Small intestine (tissue), 7 donors: ENCODE data around the gene HS3ST1. TPM values are rescaled to one million over a fixed set of nuclear protein-coding genes. Genes with fewer than 3 reads are reported as not detected.

Source experiments
- DNase-seq, 2 donors: peaks; one replicate each; pipeline versions ENCODE4 v3.0.0 to v3.0.0-alpha.2; 2013
- FAIRE-seq: peaks from 2 replicates; lab custom pipeline; 2012; peaks lifted over from hg19 to GRCh38; lab: Jason Lieb, UNC
- H3K27ac ChIP-seq, 3 donors: one replicate each; pipeline ENCODE4 v1.5.1; 2013; ENCODE audit warnings: low read length in 2 of 3, mild to moderate bottlenecking in 2 of 3, control low read depth in 1 of 3, inconsistent platforms in 1 of 3, low read depth in 1 of 3, moderate library complexity in 1 of 3
- H3K27me3 ChIP-seq, 3 donors: one replicate each; pipeline ENCODE4 v1.6.1; 2013; ENCODE audit warnings: low read length in 3 of 3, inconsistent platforms in 1 of 3; ENCODE audit not compliant: control insufficient read depth in 3 of 3, insufficient read depth in 3 of 3
- H3K36me3 ChIP-seq, 3 donors: one replicate each; pipeline ENCODE4 v1.6.1; 2013; ENCODE audit warnings: low read length in 3 of 3, inconsistent platforms in 1 of 3, low read depth in 1 of 3, mild to moderate bottlenecking in 1 of 3, moderate library complexity in 1 of 3; ENCODE audit not compliant: control insufficient read depth in 3 of 3, insufficient read depth in 2 of 3
- H3K4me1 ChIP-seq, 3 donors: one replicate each; pipeline ENCODE4 v1.6.1; 2013; ENCODE audit warnings: low read length in 2 of 3, inconsistent platforms in 1 of 3, low read depth in 1 of 3, mild to moderate bottlenecking in 1 of 3, moderate library complexity in 1 of 3; ENCODE audit not compliant: control insufficient read depth in 3 of 3, insufficient read depth in 2 of 3
- H3K4me3 ChIP-seq, 3 donors: one replicate each; pipeline ENCODE4 v1.5.1; 2013; ENCODE audit warnings: low read length in 3 of 3, control low read depth in 1 of 3, inconsistent platforms in 1 of 3, low read depth in 1 of 3, mild to moderate bottlenecking in 1 of 3, moderate library complexity in 1 of 3
- H3K9me3 ChIP-seq, 2 donors: one replicate each; pipeline ENCODE4 v1.6.1; 2013; ENCODE audit warnings: low read depth in 1 of 2, low read length in 1 of 2; ENCODE audit not compliant: control insufficient read depth in 2 of 2, insufficient read depth in 1 of 2
- WGBS, 3 donors: extraction: QIAGEN DNeasy Blood & Tissue Kit; methylation state at CpG; one replicate each; pipeline ENCODE4 v1.1.7; 2013; 5-methylcytosine and 5-hydroxymethylcytosine counted together
- polyA plus RNA-seq, 4 donors: library from polyadenylated mRNA; stranded (reverse) in 3 of 4; unstranded in 1 of 4; fragments of 200-250 nt in 3 of 4; fragments of 120-200 nt in 1 of 4; gene quantifications; one replicate each; pipeline versions ENCODE4 v1.2.1 to v1.2.3, GENCODE V29; 2013
- donor health status: healthy with polysubstance abuse.
- donor health status: control.
- donor health status: control.
- donor health status: Bipolar disorder and iron deficiency.
- donor health status: healthy.

HS3ST1 gene
- polyA plus RNA-seq, 4 donors: 1.1 to 5.1 (median 1.1) TPM

DNA sequence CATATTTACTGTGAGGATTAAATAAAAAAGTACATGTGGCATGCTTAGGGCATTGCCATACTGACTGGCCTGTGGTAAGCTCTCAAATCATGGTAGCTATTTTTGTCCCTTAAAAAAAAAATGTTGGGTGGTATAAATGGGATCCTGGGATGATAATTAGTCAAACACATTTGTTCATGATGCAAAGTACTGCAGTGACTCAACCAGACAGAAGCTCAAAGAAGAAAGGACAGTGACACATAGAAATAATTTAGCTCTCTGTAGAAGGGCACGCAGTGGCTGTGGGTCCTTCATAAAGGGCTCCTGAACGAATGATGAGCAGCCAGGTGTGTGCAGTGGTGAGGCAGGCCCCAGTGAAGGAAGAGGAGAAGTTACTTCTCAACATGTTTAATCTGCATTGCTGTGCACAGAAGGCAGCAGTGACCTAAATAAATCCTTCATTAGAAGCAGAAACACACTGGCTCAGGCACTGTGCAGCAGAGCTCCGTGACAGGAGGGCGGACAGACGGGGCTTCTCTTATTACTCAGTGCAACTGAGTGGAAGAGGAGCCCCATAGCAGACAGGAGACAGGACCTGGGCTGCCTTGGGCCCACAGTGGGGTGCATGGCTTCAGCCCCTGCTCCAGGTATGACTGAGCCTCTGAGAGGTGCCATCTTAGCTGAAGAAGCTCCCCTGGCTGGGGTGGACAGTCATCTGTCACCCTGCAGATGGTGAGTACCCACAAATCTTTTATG is 20.3 kb downstream of the HS3ST1 start:
- no peak for FAIRE-seq
- peaks cover 0 to 4% (median 0%) of the 10 kb centered on the region in 3 donors for H3K36me3 ChIP-seq
- no peaks in the 10 kb centered on the region for H3K9me3 ChIP-seq
- H3K27ac ChIP-seq: no peak overlapping the region
- no peaks in the 10 kb centered on the region for H3K4me1 ChIP-seq
- H3K4me3 ChIP-seq: no peak overlapping the region
- no peak for DNase-seq
- 79 to 92% (median 87%) methylated on average over 5 of the region's 5 CpGs for WGBS, 3 donors
- H3K27me3 ChIP-seq: no peaks in the 10 kb centered on the region

- 85 to 86% (median 86%) methylated on average over 3 of the region's 3 CpGs for WGBS, 3 donors
- no peak overlapping the region for H3K27ac ChIP-seq
- no peak for FAIRE-seq
- no peaks in the 10 kb centered on the region for H3K9me3 ChIP-seq
- no peak overlapping the region for H3K4me3 ChIP-seq
- H3K4me1 ChIP-seq: no peaks in the 10 kb centered on the region
- DNase-seq: no peak
- H3K27me3 ChIP-seq: no peaks in the 10 kb centered on the region
- peaks cover 0 to 4% (median 0%) of the 10 kb centered on the region in 3 donors for H3K36me3 ChIP-seq
These were observed 21.1 kb downstream of the HS3ST1 start for GRCh38 chr4:11407551-11407950.

GRCh38 chr4:11404431-11404830 is 24.3 kb downstream of the HS3ST1 start:
- no peaks in the 10 kb centered on the region for H3K4me1 ChIP-seq
- no peak for FAIRE-seq
- no peaks in the 10 kb centered on the region for H3K9me3 ChIP-seq
- H3K27me3 ChIP-seq: no peaks in the 10 kb centered on the region
- H3K27ac ChIP-seq: no peak overlapping the region
- peaks cover 0 to 8% (median 0%) of the 10 kb centered on the region in 3 donors for H3K36me3 ChIP-seq
- DNase-seq: no peak
- WGBS, 3 donors: 65 to 80% (median 72%) methylated on average over 2 of the region's 2 CpGs
- no peak overlapping the region for H3K4me3 ChIP-seq

DNA sequence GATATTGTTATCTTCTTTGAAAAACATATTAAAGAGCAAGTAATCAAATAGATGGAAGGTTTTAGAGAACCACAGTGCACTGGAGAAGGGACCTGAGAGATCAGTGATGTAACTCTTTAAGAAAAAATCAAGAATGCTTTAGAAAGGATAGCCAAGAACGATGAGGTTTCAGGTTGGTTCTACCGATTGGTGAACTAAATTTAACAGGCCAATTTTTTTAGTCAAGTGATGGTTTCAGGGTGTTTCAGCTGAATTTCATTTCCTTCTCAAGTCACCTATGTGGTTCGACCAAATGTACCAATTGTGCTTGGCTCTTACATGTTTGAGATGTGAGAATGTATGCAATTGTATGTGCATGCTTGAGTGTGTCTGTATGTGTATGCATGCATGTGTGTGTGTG is 26.5 kb downstream of the HS3ST1 start:
- Histone ChIP-seq H3K27ac (no peak overlapping the region), H3K36me3 (peaks cover 0 to 10% (median 0%) of the 10 kb centered on the region in 3 donors), H3K27me3 (no peaks in the 10 kb centered on the region), H3K9me3 (no peaks in the 10 kb centered on the region), H3K4me3 (no peak overlapping the region), H3K4me1 (no peaks in the 10 kb centered on the region)
- FAIRE-seq (no peak), DNase-seq (no peak)
- 86 to 95% (median 86%) methylated on average over 3 of the region's 3 CpGs for WGBS, 3 donors

GRCh38 chr4:11399461-11399971 is 29.2 kb downstream of the HS3ST1 start:
- 97 to 99% (median 97%) methylated on average over 42 of the region's 42 CpGs for WGBS, 3 donors
- no peaks in the 10 kb centered on the region for H3K9me3 ChIP-seq
- no peaks in the 10 kb centered on the region for H3K4me1 ChIP-seq
- no peaks in the 10 kb centered on the region for H3K27me3 ChIP-seq
- H3K27ac ChIP-seq: no peak overlapping the region
- H3K4me3 ChIP-seq: no peak overlapping the region
- DNase-seq: no peak
- FAIRE-seq: no peak
- peaks cover 0 to 10% (median 0%) of the 10 kb centered on the region in 3 donors for H3K36me3 ChIP-seq

GRCh38 chr4:11397819-11398610 is 30.7 kb downstream of the HS3ST1 start:
- no peak overlapping the region for H3K27ac ChIP-seq
- no peaks in the 10 kb centered on the region for H3K27me3 ChIP-seq
- peaks cover 0 to 10% (median 0%) of the 10 kb centered on the region in 3 donors for H3K36me3 ChIP-seq
- H3K4me1 ChIP-seq: no peaks in the 10 kb centered on the region
- WGBS, 3 donors: 64 to 90% (median 82%) methylated on average over 5 of the region's 5 CpGs
- H3K4me3 ChIP-seq: no peak overlapping the region
- FAIRE-seq: no peak
- peak in 1 of 2 donors; percentile 9 for DNase-seq
- no peaks in the 10 kb centered on the region for H3K9me3 ChIP-seq

DNA sequence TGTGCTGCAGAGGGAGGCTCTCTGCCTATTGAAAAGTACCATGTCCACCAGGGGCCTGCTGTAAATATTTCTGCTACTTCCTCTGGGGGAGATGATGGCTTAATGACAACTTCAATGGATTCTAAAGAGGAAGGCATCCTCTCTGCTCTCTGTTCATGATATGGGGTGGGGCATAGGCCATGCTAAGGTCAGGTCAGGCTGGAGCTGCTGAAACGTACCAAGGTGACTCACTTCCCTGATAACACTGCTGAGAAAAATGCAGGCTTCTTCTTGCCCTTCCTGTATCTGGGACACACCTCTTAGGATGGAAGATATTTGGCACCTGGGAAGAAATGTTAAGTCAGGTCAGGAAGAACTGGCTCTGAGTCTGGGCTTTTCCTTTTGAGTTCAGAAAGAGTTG is 31.5 kb downstream of the HS3ST1 start:
- peak in 1 of 2 donors; percentile 84 for DNase-seq
- Histone ChIP-seq H3K4me3 (no peak overlapping the region), H3K27me3 (no peaks in the 10 kb centered on the region), H3K9me3 (no peaks in the 10 kb centered on the region), H3K4me1 (no peaks in the 10 kb centered on the region), H3K36me3 (peaks cover 0 to 10% (median 0%) of the 10 kb centered on the region in 3 donors), H3K27ac (no peak overlapping the region)
- WGBS, 3 donors: 12 to 26% (median 22%) methylated on average over 1 of the region's 1 CpG
- no peak for FAIRE-seq

DNA sequence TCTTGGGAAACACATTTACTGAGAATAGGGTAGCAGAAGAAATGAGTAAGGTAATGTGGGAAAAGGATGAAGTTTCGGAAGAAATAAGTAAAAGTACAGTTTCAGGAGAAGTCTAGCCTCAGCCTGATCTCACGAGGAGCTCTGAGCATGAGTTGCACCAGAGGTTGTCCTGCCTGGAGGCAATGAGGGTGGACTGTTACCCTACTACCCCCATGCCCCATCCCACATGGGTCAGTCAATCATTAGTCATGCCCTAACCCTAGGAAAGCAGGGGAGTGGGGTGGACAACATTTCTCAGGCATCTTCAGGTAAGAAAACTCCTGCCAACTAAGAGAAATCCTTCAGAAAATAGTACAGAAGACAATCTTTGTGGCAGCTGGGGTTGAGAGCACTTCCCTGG is 35.1 kb downstream of the HS3ST1 start:
- FAIRE-seq (no peak), DNase-seq (no peak)
- H3K36me3 ChIP-seq: no peaks in the 10 kb centered on the region
- no peaks in the 10 kb centered on the region for H3K9me3 ChIP-seq
- no peak overlapping the region for H3K27ac ChIP-seq
- H3K4me3 ChIP-seq: no peak overlapping the region
- H3K27me3 ChIP-seq: no peaks in the 10 kb centered on the region
- 78 to 92% (median 88%) methylated on average over 2 of the region's 2 CpGs for WGBS, 3 donors
- H3K4me1 ChIP-seq: no peaks in the 10 kb centered on the region
